Testis (tissue), 3 donors: ENCODE measurements around the gene RAB21. TPM values are rescaled to one million over a fixed set of nuclear protein-coding genes. Genes with fewer than 3 reads are reported as not detected.

Source experiments
- DNase-seq: peaks from one replicate; pipeline ENCODE4 v3.0.0-alpha.2; 2019
- H3K27ac ChIP-seq, 2 donors: fragments of 200-600 bp; sonication (generic); one replicate each; pipeline ENCODE4 v1.5.1; 2019
- H3K27me3 ChIP-seq: fragments of 200-600 bp; sonication (generic); one replicate; pipeline ENCODE4 v1.5.1; 2019
- H3K36me3 ChIP-seq: fragments of 200-600 bp; sonication (generic); one replicate; pipeline ENCODE4 v1.5.1; 2017; ENCODE audit warnings: low read depth; ENCODE audit errors: missing control alignments
- H3K4me1 ChIP-seq: fragments of 200-600 bp; sonication (generic); one replicate; pipeline ENCODE4 v1.5.1; 2019
- H3K4me3 ChIP-seq, 2 donors: fragments of 200-600 bp; sonication (generic); one replicate each; pipeline ENCODE4 v1.5.1; 2017 to 2019
- H3K9me3 ChIP-seq: fragments of 200-600 bp; sonication (generic); one replicate; pipeline ENCODE4 v1.5.1; 2017
- POLR2A ChIP-seq: fragments of 450-650 bp; IDR thresholded peaks from one replicate; pipeline ENCODE4 v1.6.1; 2017; ENCODE audit warnings: antibody characterized with exemption, mild to moderate bottlenecking, moderate library complexity
- WGBS, 2 donors: methylation state at CpG; one replicate each; pipeline ENCODE4 v1.1.5; 2018; 5-methylcytosine and 5-hydroxymethylcytosine counted together
- intact Hi-C: fragments of 100-400 bp; cut with DNase I; formaldehyde crosslinking; loops from one replicate; pipeline ENCODE4 v1.15.1; 2023; ENCODE audit warnings: low total_unique reads
- polyA plus RNA-seq: library from polyadenylated mRNA; stranded (reverse); fragments of 350-450 nt; fragmentation: Illumina TruSeq; extraction: RNeasy Lipid Tissue Mini Kit (QIAGEN cat#74804); gene quantifications from one replicate; pipeline ENCODE4 v1.2.3, GENCODE V29; 2014; ENCODE audit warnings: low read depth, low replicate concordance; ENCODE audit not compliant: insufficient read depth
- total RNA-seq, 2 donors: library from RNA; depleted of rRNA; stranded (reverse); fragments of >200 nt; gene quantifications; one replicate each; pipeline ENCODE4 v1.2.3, GENCODE V29; 2016
- TF ChIP-seq, protein P1 (sequence below), 3 experiments: fragments of 450-650 bp in 2 of 3; fragments of 200-600 bp in 1 of 3; sonication (generic) in 1 of 3; IDR thresholded peaks; one replicate each; pipeline ENCODE4 v1.5.1; 2016 to 2019; ENCODE audit warnings: antibody characterized with exemption in 3 of 3, mild to moderate bottlenecking in 2 of 3, moderate library complexity in 1 of 3

RAB21 gene
- total and polyA plus RNA-seq, 3 donors from 2014 or later, result 13.3 to 56.9 (median 27.1) TPM

DNA sequence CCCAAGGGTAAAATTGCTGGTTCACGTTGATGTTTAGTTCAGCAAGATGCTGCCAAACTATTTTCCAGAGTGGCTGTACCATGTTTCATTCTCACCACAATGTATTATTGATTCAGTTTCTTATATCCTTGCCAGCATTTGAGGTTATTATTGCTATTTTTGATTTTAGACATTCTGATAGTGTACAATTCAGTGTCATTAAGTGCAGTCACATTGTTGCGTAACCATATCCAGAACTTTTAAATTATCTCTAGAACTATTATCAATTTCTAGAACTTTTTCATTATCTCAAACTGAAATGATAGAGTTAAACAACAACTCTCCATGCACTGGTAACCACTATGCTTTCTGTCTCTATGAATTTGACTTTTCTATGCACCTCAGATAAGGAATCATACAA is 74.2 kb downstream of the RAB21 start:
- Histone ChIP-seq H3K4me3 (no peak overlapping the region), H3K27me3 (no peaks in the 10 kb centered on the region), H3K4me1 (no peaks in the 10 kb centered on the region), H3K36me3 (no peaks in the 10 kb centered on the region), H3K27ac (no peak overlapping the region), H3K9me3 (no peaks in the 10 kb centered on the region)
- intact Hi-C loops, result no loop called here
- no peak for DNase-seq
- TF ChIP-seq, protein P1, sequence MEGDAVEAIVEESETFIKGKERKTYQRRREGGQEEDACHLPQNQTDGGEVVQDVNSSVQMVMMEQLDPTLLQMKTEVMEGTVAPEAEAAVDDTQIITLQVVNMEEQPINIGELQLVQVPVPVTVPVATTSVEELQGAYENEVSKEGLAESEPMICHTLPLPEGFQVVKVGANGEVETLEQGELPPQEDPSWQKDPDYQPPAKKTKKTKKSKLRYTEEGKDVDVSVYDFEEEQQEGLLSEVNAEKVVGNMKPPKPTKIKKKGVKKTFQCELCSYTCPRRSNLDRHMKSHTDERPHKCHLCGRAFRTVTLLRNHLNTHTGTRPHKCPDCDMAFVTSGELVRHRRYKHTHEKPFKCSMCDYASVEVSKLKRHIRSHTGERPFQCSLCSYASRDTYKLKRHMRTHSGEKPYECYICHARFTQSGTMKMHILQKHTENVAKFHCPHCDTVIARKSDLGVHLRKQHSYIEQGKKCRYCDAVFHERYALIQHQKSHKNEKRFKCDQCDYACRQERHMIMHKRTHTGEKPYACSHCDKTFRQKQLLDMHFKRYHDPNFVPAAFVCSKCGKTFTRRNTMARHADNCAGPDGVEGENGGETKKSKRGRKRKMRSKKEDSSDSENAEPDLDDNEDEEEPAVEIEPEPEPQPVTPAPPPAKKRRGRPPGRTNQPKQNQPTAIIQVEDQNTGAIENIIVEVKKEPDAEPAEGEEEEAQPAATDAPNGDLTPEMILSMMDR (IDR thresholded peaks at IDR 0.05), result no peak
- no peak for TF ChIP-seq POLR2A
- WGBS, 2 donors, result 92 to 95% methylated on average over 2 of the region's 2 CpGs

DNA sequence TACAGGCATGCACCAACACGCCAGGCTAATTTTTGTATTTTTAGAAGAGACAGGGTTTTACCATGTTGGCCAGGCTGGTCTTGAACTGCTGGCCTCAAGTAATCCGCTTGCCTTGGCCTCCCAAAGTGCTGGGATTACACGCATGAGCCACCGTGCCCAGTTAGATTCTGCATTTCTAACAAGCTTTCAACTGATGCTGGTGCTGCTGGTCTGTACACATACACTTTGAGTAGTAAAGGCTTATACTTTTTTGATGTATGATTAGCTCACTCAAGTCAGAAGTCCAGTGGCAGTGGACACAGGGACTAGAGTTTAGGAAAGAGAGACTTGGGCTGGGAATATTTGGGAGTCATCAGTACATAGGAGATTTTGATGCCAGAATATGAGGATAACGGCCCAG is 82.7 kb downstream of the RAB21 start:
- 91 to 93% methylated on average over 5 of the region's 5 CpGs for WGBS, 2 donors
- intact Hi-C loops, result no loop called here
- TF ChIP-seq, protein P1 (IDR thresholded peaks at IDR 0.05), result no peak

DNA sequence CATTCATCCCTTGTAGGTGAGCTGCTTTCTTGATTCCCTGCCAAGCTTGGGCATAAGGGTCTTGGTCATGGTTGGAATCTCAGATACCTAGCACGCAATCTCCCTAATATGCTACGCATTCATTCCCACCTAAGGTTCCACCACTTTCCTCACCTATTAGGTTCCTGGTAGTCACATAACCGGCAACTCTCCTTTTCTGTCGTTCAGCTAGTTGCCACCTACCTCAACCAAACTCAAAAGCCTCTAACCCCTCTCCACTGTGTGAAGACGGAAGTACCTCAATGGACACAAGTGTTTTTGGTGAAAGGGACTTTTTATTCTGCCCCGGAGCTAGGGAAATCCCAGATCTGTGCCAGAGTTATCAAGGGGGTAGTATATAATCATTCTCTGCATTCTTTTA is 83.6 kb downstream of the RAB21 start:
- Histone ChIP-seq H3K4me1 (no peaks in the 10 kb centered on the region), H3K4me3 (no peak overlapping the region), H3K27me3 (no peaks in the 10 kb centered on the region), H3K9me3 (no peaks in the 10 kb centered on the region), H3K36me3 (no peaks in the 10 kb centered on the region), H3K27ac (no peak overlapping the region)
- intact Hi-C loops, result no loop called here
- no peak for DNase-seq
- no peak for TF ChIP-seq POLR2A
- TF ChIP-seq, protein P1 (IDR thresholded peaks at IDR 0.05), result no peak
- WGBS, 2 donors, result 61 to 83% methylated on average over 6 of the region's 6 CpGs

More for the DNA sequence above, 82.7 kb downstream of the RAB21 start:
- no peak for DNase-seq
- Histone ChIP-seq H3K27ac (no peak overlapping the region), H3K4me1 (no peaks in the 10 kb centered on the region), H3K27me3 (no peaks in the 10 kb centered on the region), H3K9me3 (no peaks in the 10 kb centered on the region), H3K4me3 (no peak overlapping the region), H3K36me3 (no peaks in the 10 kb centered on the region)

DNA sequence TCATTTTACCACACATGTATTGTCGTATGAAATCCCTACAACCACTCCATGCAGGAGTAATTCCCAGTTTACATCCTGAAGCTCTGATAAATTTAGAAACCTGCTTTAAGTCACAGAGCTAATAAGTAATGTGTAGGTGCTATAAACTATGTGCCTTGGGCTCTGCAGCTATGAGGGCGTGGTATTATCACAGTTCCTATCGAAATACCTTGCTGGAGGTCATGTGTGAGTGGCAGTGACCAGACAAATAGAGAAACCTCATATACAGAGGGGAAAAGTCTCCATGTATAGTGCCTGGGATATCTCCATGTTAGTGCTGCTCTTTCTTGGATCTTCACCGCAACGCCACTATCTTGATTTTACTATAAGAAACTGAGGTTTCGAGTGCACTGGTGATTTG is 84.0 kb downstream of the RAB21 start:
- Histone ChIP-seq H3K27ac (peak overlapping the region in 1 of 2 donors; percentile 98), H3K9me3 (no peaks in the 10 kb centered on the region), H3K27me3 (no peaks in the 10 kb centered on the region), H3K4me3 (peak overlapping the region; percentile 78 to 82), H3K4me1 (no peaks in the 10 kb centered on the region), H3K36me3 (no peaks in the 10 kb centered on the region)
- TF ChIP-seq, protein P1 (IDR thresholded peaks at IDR 0.05), result no peak
- no peak for TF ChIP-seq POLR2A
- 65 to 76% methylated on average over 6 of the region's 6 CpGs for WGBS, 2 donors
- intact Hi-C loops, result no loop called here
- no peak for DNase-seq

DNA sequence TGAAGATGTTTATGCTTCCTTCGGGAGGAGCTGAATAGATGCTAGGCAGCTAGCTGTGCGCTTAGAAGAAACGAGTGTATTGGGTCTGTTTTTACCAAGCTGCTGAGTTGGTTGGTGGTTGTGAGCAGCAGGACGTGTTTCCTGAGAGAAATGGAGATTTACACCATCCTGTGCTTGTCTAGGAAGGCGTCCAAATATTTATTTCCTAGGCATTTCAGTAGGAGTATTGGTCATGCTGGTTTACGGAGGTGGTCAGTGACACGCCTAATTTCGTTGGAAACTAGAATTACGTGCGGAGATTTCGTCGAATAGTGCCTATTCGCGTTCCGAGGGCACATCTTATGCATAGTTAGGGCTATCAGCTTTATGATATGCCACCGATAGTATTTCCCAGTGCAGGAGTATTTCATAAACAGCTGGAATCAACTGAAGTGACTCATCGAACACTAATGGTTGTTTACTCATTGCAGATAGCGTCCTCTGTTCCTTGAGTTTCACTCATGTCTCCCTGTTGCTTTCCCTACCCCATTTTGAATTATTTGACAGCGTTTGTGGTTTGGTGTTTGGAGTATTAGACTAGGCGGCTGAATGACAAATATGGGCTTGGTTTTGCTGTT is 85.7 kb downstream of the RAB21 start:
- H3K36me3 ChIP-seq, result no peaks in the 10 kb centered on the region
- no peak for DNase-seq
- 1 to 2% methylated on average over 20 of the region's 20 CpGs for WGBS, 2 donors
- H3K27me3 ChIP-seq, result no peaks in the 10 kb centered on the region
- peak overlapping the region; percentile 78 to 82 for H3K4me3 ChIP-seq
- TF ChIP-seq POLR2A, result no peak
- TF ChIP-seq, protein P1 (IDR thresholded peaks at IDR 0.05), result no peak
- no peaks in the 10 kb centered on the region for H3K4me1 ChIP-seq
- H3K9me3 ChIP-seq, result no peaks in the 10 kb centered on the region
- intact Hi-C loops, result no loop called here
- H3K27ac ChIP-seq, result peak overlapping the region; percentile 98
